Posterior vena cava (tissue), 2 donors: ENCODE measurements around the gene PER1. TPM values are rescaled to one million over a fixed set of nuclear protein-coding genes. Genes with fewer than 3 reads are reported as not detected.
"Not testable (repeated sequence)": the region's sequence is repeated elsewhere in the genome, so short reads cannot be mapped to it uniquely, and the experiment has no call there.

Source experiments
- DNase-seq: peaks from one replicate; pipeline ENCODE4 v3.0.0-alpha.2; 2020; ENCODE audit warnings: low spot score
- intact Hi-C, 2 donors: fragments of 100-400 bp; cut with DNase I; formaldehyde crosslinking; loops; one replicate each; pipeline versions ENCODE4 v1.14.1 to v1.14.2; 2022 to 2023
- microRNA-seq, 2 donors: library from miRNA; unstranded; fragments of <30 nt; microRNA quantifications; one replicate each; pipeline ENCODE4 v1.2.0, GENCODE V29; 2020 to 2021; ENCODE audit warnings: borderline microRNAs expressed in 2 of 2
- total RNA-seq, 2 donors: library from RNA; stranded (reverse); fragmentation: NEBNext Ultra II Directional; extraction: Animal tissue kit (Norgen Biotek cat#: 25700); gene quantifications; one replicate each; pipeline ENCODE4 v1.2.1, GENCODE V29; 2021
- donor health status: DM: yes; HTN: yes; CAD: no.
- donor health status: DM: yes; HTN: yes; CAD: no.

The PER1 gene
- total RNA-seq, 2 donors from 2014 or later = 203 to 206 TPM

DNA sequence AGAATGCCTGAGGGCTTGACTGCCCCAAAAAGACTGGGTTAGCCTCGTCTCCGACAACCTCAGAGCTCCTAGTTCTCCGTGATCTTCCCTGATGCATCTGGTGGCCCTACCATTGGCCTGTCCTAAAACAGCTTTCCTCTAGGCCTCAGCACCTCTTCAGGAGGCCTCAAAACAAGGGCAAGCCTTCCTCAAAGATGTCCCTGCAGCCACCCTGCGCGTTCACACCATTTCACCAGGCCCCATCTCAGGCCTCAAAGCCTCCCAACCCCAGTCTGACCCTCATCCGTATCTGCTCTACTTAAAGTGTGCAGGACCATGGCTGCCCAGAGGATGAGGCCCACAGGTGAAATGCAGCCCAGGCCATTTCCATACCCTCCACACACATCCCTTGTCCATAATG lies 41.3 kb downstream of the PER1 start:
- intact Hi-C loops = no loop called here
- no peak for DNase-seq

DNA sequence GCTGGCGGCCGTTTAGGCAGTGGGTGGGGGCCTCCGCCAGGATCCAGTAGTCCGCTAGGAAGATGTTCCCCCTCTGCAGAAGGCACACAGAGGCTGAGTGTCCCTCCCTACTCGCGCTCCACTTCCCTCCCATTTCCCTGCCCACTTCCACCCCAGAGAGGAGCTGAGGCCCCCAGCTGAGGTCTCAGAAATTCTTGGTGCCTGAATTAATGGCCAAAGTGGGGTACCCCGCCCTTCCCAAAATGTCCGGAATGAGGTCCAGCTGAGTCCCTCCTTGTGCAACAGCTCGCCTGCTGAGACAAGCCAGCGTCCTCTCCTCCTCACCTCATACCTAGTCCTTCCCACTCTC lies 41.8 kb downstream of the PER1 start:
- no peak for DNase-seq
- intact Hi-C loops = no loop called here

DNA sequence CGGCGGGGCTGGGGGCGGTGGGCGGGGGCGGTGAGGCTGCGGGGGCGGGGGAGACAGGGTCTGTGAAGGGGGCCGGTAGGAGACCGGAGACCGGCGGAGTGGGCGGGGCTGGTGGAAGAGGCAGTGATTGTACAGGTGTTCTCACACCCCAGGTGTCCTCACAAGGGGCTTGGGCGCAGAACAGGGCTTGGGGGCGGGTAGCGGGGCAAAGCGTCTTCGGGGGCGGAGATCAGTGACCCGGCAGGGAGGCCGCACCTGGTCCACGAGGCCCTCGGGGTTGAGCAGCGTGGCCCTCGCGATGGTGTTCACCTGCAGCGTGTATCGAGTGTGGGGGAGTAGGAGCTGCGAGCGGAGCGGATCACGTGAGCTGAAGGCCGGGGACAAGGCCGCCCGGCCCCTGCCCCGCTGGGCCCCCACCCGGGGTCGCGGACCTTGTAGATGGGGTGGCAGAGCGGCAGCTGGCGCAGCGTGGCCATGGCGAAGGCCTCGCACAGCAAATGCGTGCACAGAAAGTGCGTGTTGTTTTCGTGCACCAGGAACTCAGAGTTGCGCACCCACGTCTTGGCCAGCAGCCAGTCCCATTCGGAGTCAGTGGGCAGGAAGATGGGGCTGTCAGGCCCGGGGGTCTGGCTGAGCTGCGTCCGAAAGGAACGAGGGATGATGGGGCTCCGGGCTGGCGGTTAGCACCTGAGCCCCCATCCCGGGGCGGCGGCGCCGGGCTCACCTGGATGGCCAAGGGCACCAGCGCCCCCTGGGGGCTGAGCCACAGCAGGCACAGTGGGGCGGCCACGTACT lies 42.3 kb downstream of the PER1 start:
- intact Hi-C loops = no loop called here
- no peak for DNase-seq

DNA sequence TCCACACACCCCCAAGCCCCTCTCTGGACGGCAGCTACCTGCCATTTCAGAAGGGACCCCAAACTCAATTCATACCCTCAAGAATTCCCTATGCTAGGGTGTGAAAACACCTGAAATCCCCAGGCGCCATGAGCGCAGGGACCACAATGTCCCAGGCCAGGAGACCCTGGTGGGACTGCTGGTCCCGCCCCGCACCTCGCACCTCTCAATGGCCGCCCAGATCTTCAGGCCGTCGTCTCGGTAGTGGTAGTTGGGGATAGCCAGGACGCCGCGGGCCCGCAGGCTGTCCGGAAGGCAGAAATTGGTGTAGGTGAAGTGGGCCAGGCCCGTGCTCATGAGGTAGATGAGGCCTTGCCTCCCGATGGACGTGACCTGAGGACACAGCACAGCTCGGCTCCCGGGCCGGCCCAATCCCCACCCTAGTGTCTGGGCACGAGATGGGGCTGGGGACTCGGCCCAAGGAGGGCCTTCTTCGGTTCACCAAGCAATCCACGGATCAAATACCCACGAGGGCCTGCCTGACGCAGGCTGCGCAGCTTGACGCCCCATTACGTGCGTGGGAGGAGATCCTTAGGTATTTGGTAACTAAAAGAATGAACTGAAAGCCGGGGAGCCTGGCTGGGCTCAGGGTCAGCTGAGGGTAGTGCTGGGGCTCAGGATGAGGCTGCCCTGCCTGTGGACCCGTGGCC lies 43.1 kb downstream of the PER1 start:
- intact Hi-C loops = no loop called here
- DNase-seq = no peak

DNA sequence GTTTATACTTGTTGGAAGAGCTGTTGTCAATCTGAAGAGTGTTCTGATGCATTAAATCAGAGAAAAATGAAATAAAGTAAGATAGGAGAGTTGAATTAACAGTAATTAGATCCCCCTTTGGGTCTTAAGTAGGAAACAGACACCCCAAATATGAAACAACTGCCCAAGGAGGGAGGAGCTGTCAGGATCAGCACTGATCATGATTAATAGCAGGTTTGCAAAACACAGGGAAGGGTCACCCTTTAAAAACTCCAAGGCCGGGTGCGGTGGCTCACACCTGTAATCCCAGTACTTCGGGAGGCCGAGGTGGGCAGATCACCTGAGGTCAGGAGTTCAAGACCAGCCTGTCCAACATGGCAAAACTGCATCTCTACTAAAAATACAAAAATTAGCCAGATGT lies 45.2 kb downstream of the PER1 start:
- intact Hi-C loops, DNase-seq: not testable (repeated sequence)

DNA sequence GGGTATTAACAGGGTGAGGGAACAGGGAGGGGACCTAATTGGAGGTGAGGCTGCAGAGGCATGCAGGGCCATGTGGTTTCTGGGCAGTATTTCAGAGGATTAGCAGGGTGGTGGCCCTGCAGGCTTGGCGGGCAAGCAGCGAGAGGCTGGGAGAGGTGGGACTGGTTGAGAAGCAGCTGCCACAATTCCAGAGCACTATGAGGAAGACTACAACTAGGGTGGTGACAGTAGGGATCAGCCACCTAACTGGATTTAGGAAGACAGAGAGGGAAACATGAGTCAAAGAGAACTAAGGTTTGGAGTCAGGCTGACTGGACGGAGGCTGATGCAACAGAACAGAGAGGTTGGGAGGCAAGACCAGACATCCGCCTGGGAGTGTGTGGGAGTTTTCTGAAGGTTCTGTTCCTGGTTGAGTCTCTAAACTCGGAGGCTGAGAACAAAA lies 46.2 kb downstream of the PER1 start:
- intact Hi-C loops = no loop called here
- DNase-seq = no peak

DNA sequence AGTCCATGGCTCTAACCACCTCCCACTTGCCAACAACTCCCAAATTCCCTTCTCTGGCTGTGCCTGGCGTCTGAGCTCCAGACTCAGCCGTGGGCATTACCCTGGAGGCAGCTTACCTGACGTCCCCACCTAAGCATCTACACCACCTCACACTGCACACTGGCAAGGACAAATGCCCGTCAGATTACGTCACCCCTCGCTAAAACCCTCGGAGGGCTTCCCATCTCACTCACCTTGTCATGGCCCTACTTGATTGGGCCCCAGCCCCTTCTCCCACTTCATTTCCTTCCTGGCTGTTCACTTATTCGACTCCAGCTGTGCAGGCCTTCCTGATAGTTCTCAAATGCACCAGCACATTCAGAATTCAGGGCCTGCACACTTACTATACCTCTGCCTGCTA lies 47.3 kb downstream of the PER1 start:
- no peak for DNase-seq
- intact Hi-C loops = no loop called here

DNA sequence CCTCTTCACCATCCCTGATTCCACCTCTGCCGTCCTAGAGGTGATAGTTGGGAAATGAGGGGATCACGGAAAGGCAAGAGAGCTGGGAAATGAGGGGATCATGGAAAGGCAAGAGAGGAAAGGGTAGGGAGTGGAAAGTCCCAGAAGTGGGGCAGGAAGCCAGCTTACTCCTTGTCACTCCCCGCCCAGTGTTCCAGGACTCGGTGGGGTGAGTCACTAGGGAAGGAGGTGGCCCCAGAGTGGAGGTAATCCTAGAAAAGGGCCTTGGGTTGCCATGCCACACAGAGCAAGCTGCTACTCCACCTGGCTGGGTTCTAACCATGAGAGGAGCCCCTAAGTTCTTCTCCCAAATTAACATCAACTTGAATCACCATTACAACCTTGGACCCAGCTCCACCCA lies 48.7 kb downstream of the PER1 start:
- DNase-seq = no peak
- intact Hi-C loops = no loop called here

DNA sequence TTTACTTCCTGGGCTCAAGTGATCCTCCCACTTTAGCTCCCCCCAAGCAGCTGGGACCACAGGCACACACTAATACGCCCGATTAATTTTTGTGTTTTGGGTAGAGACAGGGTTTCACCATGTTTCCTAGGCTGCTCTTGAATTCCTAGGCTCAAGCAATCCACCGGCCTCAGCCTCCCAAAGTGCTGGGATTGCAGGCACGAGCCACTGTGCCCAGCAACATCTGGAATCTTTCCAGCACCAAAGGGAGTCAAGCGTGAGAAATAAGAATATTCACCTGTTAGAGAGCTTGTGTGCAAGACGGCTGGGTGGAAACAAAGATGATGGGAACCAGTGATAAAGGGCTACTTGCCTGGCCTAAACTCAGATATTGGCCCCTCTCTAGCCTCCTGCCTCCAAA lies 50.5 kb downstream of the PER1 start:
- intact Hi-C loops = no loop called here
- no peak for DNase-seq

DNA sequence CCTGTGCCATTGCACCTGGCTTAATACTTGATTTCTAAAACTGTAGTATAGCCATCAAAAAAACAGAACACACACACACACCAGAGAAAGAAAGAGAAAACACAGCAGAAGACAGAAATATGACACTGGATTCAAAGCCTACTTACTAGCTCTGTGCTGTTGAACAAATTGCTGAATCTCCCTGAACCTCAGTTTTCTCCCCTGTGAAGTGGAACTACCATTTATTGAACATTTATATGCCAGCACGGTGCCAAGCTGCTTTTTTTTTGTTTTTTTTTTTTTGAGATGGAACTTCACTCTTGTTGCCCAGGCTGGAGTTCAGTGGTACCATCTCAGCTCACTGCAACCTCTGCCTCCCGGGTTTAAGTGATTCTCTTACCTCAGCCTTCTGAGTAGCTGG lies 51.4 kb downstream of the PER1 start:
- intact Hi-C loops = no loop called here
- no peak for DNase-seq

DNA sequence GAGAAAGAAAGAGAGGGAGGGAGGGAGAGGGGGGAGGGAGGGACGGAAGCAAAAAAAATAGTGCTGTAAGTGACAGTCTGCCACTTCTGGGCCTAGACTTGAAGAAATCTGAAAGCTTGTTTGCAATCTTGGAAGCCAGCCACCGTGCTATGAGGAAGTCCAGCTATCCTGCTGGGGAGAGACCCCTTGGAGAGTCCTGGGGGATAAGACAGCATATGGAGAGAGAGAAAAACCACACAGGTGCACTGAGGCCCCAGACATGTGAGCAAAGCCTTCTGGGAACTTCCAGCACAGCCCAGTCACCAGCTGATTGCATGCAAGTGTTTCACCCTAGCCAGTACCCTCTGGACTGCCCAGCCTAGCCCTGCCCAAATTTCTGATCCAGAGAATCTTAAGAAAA lies 52.1 kb downstream of the PER1 start:
- no peak for DNase-seq
- intact Hi-C loops = no loop called here

DNA sequence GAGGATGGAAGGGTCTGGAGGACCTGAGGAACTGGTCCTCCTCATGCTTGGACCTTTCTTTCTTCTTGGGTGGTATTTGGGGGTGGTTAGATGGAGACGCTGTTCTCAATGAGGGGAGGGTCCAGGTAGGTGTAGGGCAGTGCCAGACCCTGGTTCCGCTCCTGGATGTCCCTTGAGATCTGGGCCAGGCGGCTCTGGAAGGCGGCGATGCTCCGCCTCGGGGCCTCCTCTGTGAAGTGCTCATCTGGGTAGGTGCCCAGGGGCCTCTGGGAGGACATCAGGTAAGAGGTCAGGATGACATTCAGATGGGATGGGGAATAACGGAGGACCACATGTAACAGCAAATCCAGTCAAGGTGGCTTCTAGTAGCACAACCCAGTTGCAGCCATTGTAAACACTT lies 55.7 kb downstream of the PER1 start:
- no peak for DNase-seq
- intact Hi-C loops = no loop called here

DNA sequence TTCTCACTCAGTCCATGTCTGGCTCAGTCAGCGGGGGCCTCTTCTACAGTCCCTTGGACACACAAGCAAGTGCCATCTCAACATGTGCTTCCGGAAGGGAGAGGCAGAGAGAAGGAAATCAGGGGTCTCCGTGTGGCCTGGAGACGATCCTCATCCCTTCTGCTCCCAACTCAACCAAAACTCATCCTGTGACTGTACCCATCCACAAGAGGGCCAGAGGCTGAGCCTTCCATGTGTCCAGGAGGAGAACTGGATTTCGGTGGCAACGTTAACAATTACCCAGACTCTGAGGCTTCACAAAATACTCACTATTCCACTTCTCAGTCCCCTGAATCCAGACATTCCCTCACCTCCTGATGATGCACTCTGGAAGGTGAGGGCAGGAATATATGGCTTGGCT lies 56.8 kb downstream of the PER1 start:
- DNase-seq = no peak
- intact Hi-C loops = no loop called here

DNA sequence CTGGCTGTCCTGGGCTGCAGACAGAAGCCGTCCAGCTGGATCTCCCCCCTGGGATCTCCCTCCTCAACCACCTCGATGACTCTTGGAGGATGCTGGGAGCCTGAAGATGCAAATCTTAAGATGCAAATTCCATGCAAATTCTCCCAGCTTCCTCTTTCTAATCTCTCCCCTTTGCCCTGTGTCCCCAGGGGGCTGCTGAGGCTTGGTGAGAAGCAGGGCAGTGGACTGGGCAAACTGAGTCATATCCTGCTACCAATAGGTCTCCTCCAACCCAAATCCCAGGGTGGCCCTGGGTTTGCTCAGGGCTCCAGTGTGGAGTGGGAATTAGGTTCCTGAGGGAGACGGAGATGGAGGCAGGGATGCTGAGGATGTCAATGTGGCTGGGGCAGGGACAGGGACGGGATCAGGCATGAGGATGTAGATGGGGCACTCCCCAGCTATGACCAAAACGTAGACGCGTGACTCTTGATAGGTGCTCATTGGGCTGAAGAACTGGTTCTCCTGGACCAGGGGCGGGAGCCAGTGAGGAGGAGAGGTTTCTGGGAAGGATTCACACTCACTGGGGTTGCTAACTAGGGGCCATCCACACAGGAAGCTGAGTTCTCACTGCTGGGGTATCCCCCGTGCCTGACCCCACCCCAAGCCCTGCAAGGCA lies 61.0 kb downstream of the PER1 start:
- intact Hi-C loops = no loop called here
- DNase-seq = no peak

Small RNAs within 50 kb of the gene (microRNA-seq; reads per million reads assigned to microRNA genes)
- gene MIR4521 = 13.6 to 24.3 reads per million in 2 donors
- gene MIR6883 = 0.78 to 2.9 reads per million in 2 donors

Other genes with a start within 250 kb of the PER1 start
- 1 to 10 TPM; 1.1 to 1.5 TPM for gene RNF227, start 236.1 kb downstream of the PER1 start, total RNA-seq
- gene KCNAB3, start 222.5 kb downstream of the PER1 start, total RNA-seq = 1 to 10 TPM; 1.2 to 2.2 TPM
- gene TRAPPC1, start 220.5 kb downstream of the PER1 start, total RNA-seq = 10 to 100 TPM; 53.7 to 72.7 TPM
- 10 to 100 TPM; 14.7 to 15.2 TPM for gene CNTROB, start 220.2 kb downstream of the PER1 start, total RNA-seq
- not detected for gene GUCY2D, start 149.8 kb downstream of the PER1 start, total RNA-seq
- 1 to 10 TPM in 1 of 2 donors, under 1 TPM in 1; 0.48 to 3.3 TPM for gene ALOX15B, start 113.3 kb downstream of the PER1 start, total RNA-seq
- not detected for gene ALOX12B, start 64.7 kb downstream of the PER1 start, total RNA-seq
- gene ALOXE3, start 33.9 kb downstream of the PER1 start, total RNA-seq = not detected
- under 1 TPM in 1 of 2 donors, not detected in 1; 0.67 TPM for gene HES7, start 28.3 kb downstream of the PER1 start, total RNA-seq
- 10 to 100 TPM; 66.7 to 80.1 TPM for gene VAMP2, start 10.5 kb upstream of the PER1 start, total RNA-seq
- gene TMEM107, start 24.0 kb upstream of the PER1 start, total RNA-seq = 10 to 100 TPM; 12.9 to 16.4 TPM
- gene BORCS6, start 37.8 kb upstream of the PER1 start, total RNA-seq = 1 to 10 TPM; 4.5 to 5.6 TPM
- under 1 TPM in 1 of 2 donors, not detected in 1; 0.69 TPM for gene AURKB, start 58.2 kb upstream of the PER1 start, total RNA-seq
- gene CTC1, start 95.7 kb upstream of the PER1 start, total RNA-seq = 10 to 100 TPM; 23.2 to 29.8 TPM
- gene PFAS, start 96.9 kb upstream of the PER1 start, total RNA-seq = 10 to 100 TPM; 20.3 to 23.9 TPM
- 10 to 100 TPM; 16.9 to 19.1 TPM for gene RANGRF, start 136.3 kb upstream of the PER1 start, total RNA-seq
- 1 to 10 TPM; 1.8 to 5.7 TPM for gene SLC25A35, start 143.0 kb upstream of the PER1 start, total RNA-seq
- gene ARHGEF15, start 157.8 kb upstream of the PER1 start, total RNA-seq = 10 to 100 TPM; 17.8 to 22.3 TPM
- not detected for gene ODF4, start 187.4 kb upstream of the PER1 start, total RNA-seq
- gene RPL26, start 230.8 kb upstream of the PER1 start, total RNA-seq = 1,000 to 10,000 TPM; 1,249 to 1,265 TPM
- gene RNF222, start 245.4 kb upstream of the PER1 start, total RNA-seq = not detected